HT1080 (cell line): ENCODE measurements around the gene TSPAN11. TPM values are rescaled to one million over a fixed set of nuclear protein-coding genes. Genes with fewer than 3 reads are reported as not detected.

Experiments
- DNase-seq: peaks from one replicate; pipeline ENCODE4 v3.0.0-alpha.2; 2015; ENCODE audit warnings: low read depth
- total RNA-seq: library from RNA; depleted of rRNA; stranded (reverse); fragments of >200 nt; shearing (Covaris generic); gene quantifications from 2 replicates; pipeline ENCODE4 v1.2.3, GENCODE V29; 2014

Gene TSPAN11
- total RNA-seq, 1 experiment from 2014 or later: not detected

GRCh38 chr12:30959110-30959710, 32.7 kb downstream of the TSPAN11 start:
- DNase-seq: no peak

- DNase-seq: no peak
Measured at GRCh38 chr12:30959778-30960177, 33.2 kb downstream of the TSPAN11 start.

- DNase-seq: no peak
Measured at GRCh38 chr12:30961030-30961429, 34.5 kb downstream of the TSPAN11 start.

- no peak for DNase-seq
Measured at GRCh38 chr12:30962047-30962446, 35.5 kb downstream of the TSPAN11 start.

- DNase-seq: no peak
Measured at GRCh38 chr12:30963709-30964564, 37.4 kb downstream of the TSPAN11 start.

- DNase-seq: no peak
Measured at GRCh38 chr12:30964896-30965612, 38.5 kb downstream of the TSPAN11 start.

- no peak for DNase-seq
Measured at GRCh38 chr12:30965613-30965985, 39.1 kb downstream of the TSPAN11 start.

- no peak for DNase-seq
Measured at GRCh38 chr12:30967026-30967425, 40.5 kb downstream of the TSPAN11 start.

GRCh38 chr12:30968211-30968610, 41.7 kb downstream of the TSPAN11 start:
- no peak for DNase-seq

GRCh38 chr12:30969006-30969405, 42.5 kb downstream of the TSPAN11 start:
- no peak for DNase-seq

GRCh38 chr12:30969606-30970395, 43.3 kb downstream of the TSPAN11 start:
- DNase-seq: no peak

- DNase-seq: no peak
Measured at GRCh38 chr12:30970559-30971197, 44.1 kb downstream of the TSPAN11 start.

GRCh38 chr12:30972035-30972434, 45.5 kb downstream of the TSPAN11 start:
- no peak for DNase-seq

- no peak for DNase-seq
Measured at GRCh38 chr12:30973175-30973574, 46.6 kb downstream of the TSPAN11 start.

GRCh38 chr12:30973830-30974229, 47.3 kb downstream of the TSPAN11 start:
- DNase-seq: no peak

GRCh38 chr12:30974746-30975500, 48.4 kb downstream of the TSPAN11 start:
- DNase-seq: no peak

GRCh38 chr12:30975581-30975980, 49.0 kb downstream of the TSPAN11 start:
- peak; percentile 21 for DNase-seq

GRCh38 chr12:30976206-30976605, 49.7 kb downstream of the TSPAN11 start:
- DNase-seq: no peak

- DNase-seq: no peak
Measured at GRCh38 chr12:30977124-30977523, 50.6 kb downstream of the TSPAN11 start.
